ENCODE measurements around the gene TRAIP.
"Not testable (repeated sequence)": the region's sequence is repeated elsewhere in the genome, so short reads cannot be mapped to it uniquely, and the experiment has no call there.

Gene TRAIP

GRCh38 chr3:49831341-49831740 lies 25.0 kb downstream of the TRAIP start:
- in situ Hi-C loops (cut with MboI; ENCODE audit: low sequenced_read_pairs): no loop called here

GRCh38 chr3:49826016-49826415 lies 30.3 kb downstream of the TRAIP start:
- in situ Hi-C loops (cut with MboI; ENCODE audit: low sequenced_read_pairs): no loop called here

GRCh38 chr3:49823131-49823530 lies 33.2 kb downstream of the TRAIP start:
- in situ Hi-C loops (cut with MboI; ENCODE audit: low sequenced_read_pairs): not testable (repeated sequence)

GRCh38 chr3:49813497-49814174 lies 42.7 kb downstream of the TRAIP start, which contains the start of gene UBA7:
Gene UBA7, minus strand, starts transcription at chr3:49813953. Its CDS starts 166 bp downstream, at chr3:49813787.
- in situ Hi-C loops (cut with MboI; ENCODE audit: low sequenced_read_pairs): no loop called here

- in situ Hi-C loops (cut with MboI; ENCODE audit: low sequenced_read_pairs): no loop called here
Measured at GRCh38 chr3:49812916-49813496, 43.4 kb downstream of the TRAIP start.

GRCh38 chr3:49807431-49808114 lies 48.8 kb downstream of the TRAIP start:
- in situ Hi-C loops (cut with MboI; ENCODE audit: low sequenced_read_pairs): no loop called here

- in situ Hi-C loops (cut with MboI; ENCODE audit: low sequenced_read_pairs): no loop called here
Measured at GRCh38 chr3:49806850-49807249, 49.5 kb downstream of the TRAIP start.

GRCh38 chr3:49805897-49806701 lies 50.3 kb downstream of the TRAIP start:
- in situ Hi-C loops (cut with MboI; ENCODE audit: low sequenced_read_pairs): no loop called here

- in situ Hi-C loops (cut with MboI; ENCODE audit: low sequenced_read_pairs): no loop called here
Measured at GRCh38 chr3:49805367-49805782, 51.0 kb downstream of the TRAIP start.

- in situ Hi-C loops (cut with MboI; ENCODE audit: low sequenced_read_pairs): no loop called here
Measured at GRCh38 chr3:49804141-49805041, 52.0 kb downstream of the TRAIP start.

- in situ Hi-C loops (cut with MboI; ENCODE audit: low sequenced_read_pairs): no loop called here
Measured at GRCh38 chr3:49803465-49804140, 52.8 kb downstream of the TRAIP start.

GRCh38 chr3:49802719-49803464 lies 53.5 kb downstream of the TRAIP start, which contains the start of gene INKA1:
Gene INKA1, plus strand, starts transcription at chr3:49803261. Its CDS starts 132 bp downstream, at chr3:49803393.
- in situ Hi-C loops (cut with MboI; ENCODE audit: low sequenced_read_pairs): no loop called here

- in situ Hi-C loops (cut with MboI; ENCODE audit: low sequenced_read_pairs): no loop called here
Measured at GRCh38 chr3:49801160-49801559, 55.2 kb downstream of the TRAIP start.

- in situ Hi-C loops (cut with MboI; ENCODE audit: low sequenced_read_pairs): no loop called here
Measured at GRCh38 chr3:49799761-49800160, 56.6 kb downstream of the TRAIP start, which contains the start of gene CDHR4. Gene CDHR4, minus strand, starts transcription at chr3:49799873. Its CDS starts 61 bp downstream, at chr3:49799812.

- in situ Hi-C loops (cut with MboI; ENCODE audit: low sequenced_read_pairs): no loop called here
Measured at GRCh38 chr3:49799105-49799504, 57.3 kb downstream of the TRAIP start.

- in situ Hi-C loops (cut with MboI; ENCODE audit: low sequenced_read_pairs): no loop called here
Measured at GRCh38 chr3:49794926-49795905, 61.1 kb downstream of the TRAIP start.

GRCh38 chr3:49794431-49794830 lies 61.9 kb downstream of the TRAIP start:
- in situ Hi-C loops (cut with MboI; ENCODE audit: low sequenced_read_pairs): no loop called here
